Endothelial cell of umbilical vein (primary cell): Measurements from ENCODE around the gene CDC45.

Experiments used
- EZH2 ChIP-seq: IDR thresholded peaks from 2 replicates; pipeline ENCODE4 v1.6.1; 2012; ENCODE audit warnings: borderline replicate concordance, low read depth, mild to moderate bottlenecking, moderate library complexity, low read length, inconsistent platforms; ENCODE audit not compliant: severe bottlenecking
- POLR2A ChIP-seq: IDR thresholded peaks from 2 replicates; pipeline ENCODE4 v1.6.1; 2012; ENCODE audit warnings: low read depth, mild to moderate bottlenecking, control low read depth, low read length
- POLR2AphosphoS5 ChIP-seq: IDR thresholded peaks from 2 replicates; pipeline ENCODE4 v1.6.1; 2012; ENCODE audit warnings: low read depth, mild to moderate bottlenecking, control low read depth, low read length, moderate library complexity; ENCODE audit not compliant: insufficient read depth
- TF ChIP-seq, protein P1 (sequence below), 2 donors: IDR thresholded peaks; 1 replicate in 1 of 2; 2 replicates in 1 of 2; pipeline ENCODE4 v1.5.1; 2011; ENCODE audit warnings: low read length in 2 of 2, mild to moderate bottlenecking in 2 of 2, moderate library complexity in 2 of 2, control low read depth in 1 of 2, inconsistent platforms in 1 of 2, low read depth in 1 of 2; ENCODE audit not compliant: insufficient read depth in 1 of 2; ENCODE audit errors: extremely low read depth in 1 of 2

DNA sequence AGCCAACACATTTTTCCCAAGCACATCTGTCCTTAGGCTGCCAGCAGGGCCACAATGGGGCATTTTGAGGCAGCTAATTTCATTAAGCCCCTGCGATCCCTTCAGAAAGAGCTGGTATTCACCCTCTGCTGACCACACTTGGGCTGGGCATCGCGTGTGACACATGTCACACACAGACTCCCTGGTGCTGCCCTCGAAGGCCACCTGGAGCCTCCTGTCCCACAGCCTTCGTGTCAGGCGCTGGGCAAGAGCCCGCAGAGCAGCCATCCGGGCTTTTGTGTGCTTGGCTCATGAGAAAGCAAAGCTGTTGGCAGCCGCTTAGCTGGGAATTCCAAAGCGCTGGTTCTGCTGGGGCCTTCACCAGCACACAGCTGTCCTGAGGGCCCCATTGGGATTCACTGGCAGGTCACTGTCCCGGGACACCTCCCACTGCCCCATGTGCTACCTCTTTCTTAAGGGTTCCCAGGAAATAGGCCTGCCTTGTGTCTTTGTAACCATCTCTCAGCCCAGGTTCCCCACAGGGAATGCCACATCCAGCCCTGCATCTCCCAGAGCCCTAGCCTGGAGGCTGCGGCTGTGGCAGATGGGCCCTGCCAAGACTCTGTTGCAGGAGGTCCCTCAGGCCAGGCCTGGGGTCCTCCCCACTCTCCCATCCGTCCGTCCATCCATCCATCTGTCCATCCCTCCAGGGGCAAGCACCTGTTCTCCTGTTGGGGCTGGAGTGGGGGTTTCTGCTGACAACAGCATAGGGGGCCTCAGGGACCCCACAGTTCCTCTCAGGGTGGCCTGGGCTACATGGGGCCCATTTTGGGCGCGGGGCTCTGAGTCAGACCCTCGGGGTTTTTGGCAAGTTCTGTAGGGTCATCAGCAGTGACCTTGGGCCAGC lies 39.6 kb downstream of the CDC45 start:
- TF ChIP-seq EZH2 (no peak), POLR2AphosphoS5 (no peak), POLR2A (no peak)
- TF ChIP-seq, protein P1, sequence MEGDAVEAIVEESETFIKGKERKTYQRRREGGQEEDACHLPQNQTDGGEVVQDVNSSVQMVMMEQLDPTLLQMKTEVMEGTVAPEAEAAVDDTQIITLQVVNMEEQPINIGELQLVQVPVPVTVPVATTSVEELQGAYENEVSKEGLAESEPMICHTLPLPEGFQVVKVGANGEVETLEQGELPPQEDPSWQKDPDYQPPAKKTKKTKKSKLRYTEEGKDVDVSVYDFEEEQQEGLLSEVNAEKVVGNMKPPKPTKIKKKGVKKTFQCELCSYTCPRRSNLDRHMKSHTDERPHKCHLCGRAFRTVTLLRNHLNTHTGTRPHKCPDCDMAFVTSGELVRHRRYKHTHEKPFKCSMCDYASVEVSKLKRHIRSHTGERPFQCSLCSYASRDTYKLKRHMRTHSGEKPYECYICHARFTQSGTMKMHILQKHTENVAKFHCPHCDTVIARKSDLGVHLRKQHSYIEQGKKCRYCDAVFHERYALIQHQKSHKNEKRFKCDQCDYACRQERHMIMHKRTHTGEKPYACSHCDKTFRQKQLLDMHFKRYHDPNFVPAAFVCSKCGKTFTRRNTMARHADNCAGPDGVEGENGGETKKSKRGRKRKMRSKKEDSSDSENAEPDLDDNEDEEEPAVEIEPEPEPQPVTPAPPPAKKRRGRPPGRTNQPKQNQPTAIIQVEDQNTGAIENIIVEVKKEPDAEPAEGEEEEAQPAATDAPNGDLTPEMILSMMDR (IDR thresholded peaks at IDR 0.05; ENCODE audit: extremely low read depth in 1 of 2, insufficient read depth in 1 of 2, low read depth in 1 of 2, low read length in 2 of 2) = no peak
